Suppressor macrophage (primary cell): ENCODE results near the gene BACE2.
"Not testable (repeated sequence)": the region's sequence is repeated elsewhere in the genome, so short reads cannot be mapped to it uniquely, and the experiment has no call there.

Source experiments
- DNase-seq, 4 experiments: peaks; one replicate each; pipeline ENCODE4 v3.0.0-alpha.2; 2020 to 2022

The BACE2 gene

DNA sequence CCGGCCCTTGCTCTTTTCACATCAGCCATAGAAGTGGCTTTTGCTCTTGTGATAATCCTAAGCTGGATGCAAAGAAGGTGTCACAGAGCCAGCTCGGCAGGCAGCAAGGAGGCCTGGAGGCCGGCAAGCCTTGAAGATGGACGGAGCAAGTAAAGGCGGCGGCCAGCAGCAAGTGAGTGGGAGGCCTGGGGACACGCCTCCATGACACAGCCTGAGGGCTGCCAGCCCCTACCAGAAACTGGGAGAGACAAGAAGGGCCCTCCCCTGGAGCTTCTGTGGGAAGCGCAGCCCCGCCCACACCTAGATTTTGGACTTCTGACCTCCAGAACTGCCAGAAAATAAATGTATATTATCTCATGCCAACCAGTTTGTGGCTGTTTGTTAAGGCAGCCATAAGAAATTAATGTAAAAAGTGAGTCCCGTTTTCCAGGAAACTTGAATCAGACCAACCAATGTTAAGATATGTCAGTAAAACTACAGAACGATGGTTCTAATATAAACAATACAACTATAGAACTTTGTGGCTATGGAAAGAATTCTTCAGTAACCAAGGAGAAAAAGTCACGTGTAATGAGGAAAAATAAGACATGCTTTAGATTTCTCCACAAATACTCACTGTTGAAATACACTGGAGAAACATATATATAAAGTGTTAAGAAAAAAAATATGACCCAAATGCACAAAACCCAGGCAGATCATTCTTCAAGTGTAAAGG, 49.9 kb downstream of the BACE2 start:
- DNase-seq, result no peak

GRCh38 chr21:41219498-41220207, 51.7 kb downstream of the BACE2 start:
- DNase-seq, result no peak

- DNase-seq, result no peak
Observed at GRCh38 chr21:41220208-41220733, 52.3 kb downstream of the BACE2 start.

- DNase-seq, result no peak
Observed at GRCh38 chr21:41222247-41223068, 54.5 kb downstream of the BACE2 start.

GRCh38 chr21:41226853-41227252, 58.9 kb downstream of the BACE2 start:
- DNase-seq, result no peak

DNA sequence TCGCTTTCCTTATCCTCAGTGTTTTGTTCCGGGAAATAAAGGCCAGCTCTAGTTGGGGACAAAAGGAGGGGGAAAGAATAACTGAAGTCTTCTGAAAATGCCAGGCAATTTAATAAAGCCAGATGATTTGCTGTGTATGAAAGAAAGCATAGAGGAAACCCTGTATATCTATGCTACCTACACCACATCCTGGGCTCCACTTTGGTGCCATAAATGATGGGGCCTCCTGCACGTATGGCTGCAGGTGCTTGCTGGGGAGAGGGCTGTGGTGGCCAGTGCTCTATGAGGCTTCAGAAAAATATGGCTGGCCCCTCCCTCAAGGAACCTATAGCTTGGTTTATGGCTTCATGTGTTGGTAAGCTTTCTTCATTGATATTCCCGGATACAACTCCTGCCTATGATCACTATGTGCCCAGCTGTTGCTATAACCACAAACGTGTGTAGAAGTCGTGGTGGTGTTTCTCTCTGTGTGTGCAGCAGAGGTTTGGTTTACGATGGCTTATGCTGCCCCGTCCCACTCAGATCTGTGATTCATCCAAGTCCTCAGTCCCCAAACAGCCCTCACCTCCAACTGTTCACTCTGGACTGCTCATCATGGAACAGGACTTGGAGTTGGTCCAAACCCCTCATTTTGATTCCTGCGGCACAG, 59.5 kb downstream of the BACE2 start:
- no peak for DNase-seq

DNA sequence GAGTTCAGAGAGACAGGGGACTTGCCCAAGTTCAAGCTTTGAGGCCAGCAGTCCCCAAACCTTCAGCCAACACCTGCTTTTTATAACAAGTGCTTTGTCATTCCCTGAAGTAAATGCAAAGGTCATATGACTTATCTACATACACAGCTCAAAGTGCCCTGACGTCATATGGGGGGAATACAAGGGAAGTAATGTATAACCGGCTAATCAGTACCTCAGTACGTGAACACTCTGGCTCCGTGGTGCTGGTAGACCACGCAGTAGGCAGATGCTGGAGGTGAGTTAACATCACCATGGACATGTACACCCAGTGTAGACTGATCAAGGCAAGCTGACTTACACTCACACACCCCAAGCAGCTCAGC, 60.0 kb downstream of the BACE2 start:
- DNase-seq, result no peak

DNA sequence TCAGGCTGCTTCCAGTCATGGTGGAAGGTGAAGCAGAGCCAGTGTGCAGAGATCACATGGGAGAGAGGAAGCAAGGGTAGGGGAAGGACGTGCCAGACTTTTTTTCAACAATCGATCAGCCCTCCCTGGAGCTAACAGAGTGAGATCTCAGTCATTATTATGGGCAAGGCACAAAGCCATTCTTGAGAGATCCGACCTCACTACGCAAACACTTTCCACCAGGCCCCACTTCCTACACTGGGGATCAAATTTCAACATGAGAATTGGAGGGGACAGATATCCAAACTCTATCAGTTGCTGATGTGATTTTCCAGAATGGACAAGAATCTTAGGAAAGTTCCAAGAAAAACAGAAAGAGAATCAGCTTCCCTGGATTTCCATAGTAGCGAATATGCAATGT, 60.5 kb downstream of the BACE2 start:
- DNase-seq, result no peak

GRCh38 chr21:41228958-41229357, 61.0 kb downstream of the BACE2 start:
- no peak for DNase-seq

GRCh38 chr21:41229509-41230248, 61.7 kb downstream of the BACE2 start:
- no peak for DNase-seq

DNA sequence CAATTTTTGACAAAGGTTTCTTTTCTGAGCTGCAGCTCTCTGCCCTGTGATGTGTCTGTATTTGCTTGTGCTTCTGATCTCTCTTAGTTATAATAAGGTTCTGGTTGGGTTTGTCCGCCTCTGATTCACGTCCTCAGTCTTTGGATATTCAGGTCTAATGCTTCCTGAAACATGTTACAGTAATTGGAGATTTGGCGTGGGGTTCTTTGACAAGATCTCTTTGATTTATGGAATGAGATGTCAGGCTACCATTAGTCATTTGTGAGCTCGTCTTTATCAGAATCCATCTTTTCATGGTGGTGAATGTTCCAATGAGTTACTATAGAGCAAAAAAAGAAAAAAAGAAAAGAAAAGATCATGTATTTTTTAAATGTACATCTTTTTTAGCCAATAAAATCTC, 62.5 kb downstream of the BACE2 start:
- DNase-seq, result no peak

DNA sequence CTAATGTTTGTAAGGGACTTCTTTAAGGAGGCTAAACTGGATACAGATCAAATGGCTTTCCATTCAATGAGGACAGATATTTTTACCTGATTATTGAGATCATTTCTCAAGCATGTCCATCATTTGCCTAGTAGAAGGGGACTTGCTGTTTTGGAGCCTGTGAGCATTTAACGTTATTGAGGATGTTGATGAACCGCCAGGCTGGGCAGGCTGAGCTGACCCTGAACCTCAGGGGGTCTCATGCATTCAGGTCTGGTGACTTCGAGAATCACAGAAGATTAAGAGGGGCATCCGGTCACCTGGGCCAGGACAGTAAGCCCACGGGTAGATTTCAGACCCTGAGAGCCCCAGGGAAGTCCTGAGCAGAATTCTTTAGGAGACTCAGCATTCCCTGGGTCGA, 63.1 kb downstream of the BACE2 start:
- DNase-seq, result no peak

- DNase-seq, result no peak
Observed at GRCh38 chr21:41232013-41232412, 64.1 kb downstream of the BACE2 start.

DNA sequence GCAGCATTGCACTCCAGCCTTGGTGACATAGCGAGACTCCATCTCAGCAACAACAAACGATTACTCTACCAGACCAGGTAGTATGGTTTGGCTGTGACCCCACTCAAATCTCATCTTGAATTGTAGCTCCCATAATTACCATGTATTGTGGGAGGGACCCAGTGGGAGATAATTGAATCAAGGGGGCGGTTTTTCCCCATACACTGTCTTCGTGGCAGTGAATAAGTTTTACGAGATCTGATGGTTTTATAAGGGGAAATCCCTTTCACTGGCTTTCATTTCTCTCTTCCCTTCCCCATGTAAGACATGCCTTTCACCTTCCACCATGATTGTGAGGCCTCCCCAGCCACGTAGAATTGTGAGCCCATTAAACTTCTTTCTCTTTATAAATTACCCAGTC, 66.0 kb downstream of the BACE2 start:
- DNase-seq, result no peak

DNA sequence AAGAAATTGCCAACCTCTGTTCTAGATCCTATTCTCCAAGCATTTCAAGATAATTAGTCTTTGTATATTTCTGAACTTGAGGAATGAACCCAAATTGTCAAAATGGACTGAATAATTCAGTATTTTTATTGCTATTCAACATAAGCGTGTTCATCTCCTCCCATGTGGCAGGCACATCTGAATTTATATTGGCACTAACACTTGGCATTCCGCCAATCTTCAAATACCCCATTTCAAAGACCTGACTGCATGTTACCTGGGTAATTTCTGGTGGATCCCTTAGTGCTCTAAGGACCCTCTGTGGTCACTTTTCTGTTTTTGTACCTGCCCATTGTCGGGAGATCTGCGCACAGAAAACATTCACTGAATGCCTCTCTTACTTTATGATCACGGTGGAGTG, 66.6 kb downstream of the BACE2 start:
- no peak for DNase-seq

DNA sequence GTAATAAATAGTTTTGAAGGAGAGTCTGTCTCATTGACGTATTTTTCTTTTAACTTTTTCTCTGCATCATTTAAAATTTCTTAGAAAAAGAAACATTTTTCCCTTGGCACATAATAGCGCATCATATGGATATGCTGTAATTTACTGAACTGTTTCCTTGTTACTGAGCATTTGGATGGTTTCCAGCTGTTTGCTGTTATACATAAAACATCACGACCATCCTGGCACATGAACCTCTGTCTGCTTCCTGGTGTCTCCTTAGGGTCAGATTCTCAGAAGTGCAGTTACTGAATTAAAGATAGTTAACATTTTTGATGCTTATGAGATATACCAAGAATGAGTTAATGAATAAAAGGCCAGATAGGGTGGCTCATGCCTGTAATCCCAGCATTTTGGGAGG, 67.2 kb downstream of the BACE2 start:
- DNase-seq, result no peak

GRCh38 chr21:41236352-41236973, 68.5 kb downstream of the BACE2 start:
- no peak for DNase-seq

DNA sequence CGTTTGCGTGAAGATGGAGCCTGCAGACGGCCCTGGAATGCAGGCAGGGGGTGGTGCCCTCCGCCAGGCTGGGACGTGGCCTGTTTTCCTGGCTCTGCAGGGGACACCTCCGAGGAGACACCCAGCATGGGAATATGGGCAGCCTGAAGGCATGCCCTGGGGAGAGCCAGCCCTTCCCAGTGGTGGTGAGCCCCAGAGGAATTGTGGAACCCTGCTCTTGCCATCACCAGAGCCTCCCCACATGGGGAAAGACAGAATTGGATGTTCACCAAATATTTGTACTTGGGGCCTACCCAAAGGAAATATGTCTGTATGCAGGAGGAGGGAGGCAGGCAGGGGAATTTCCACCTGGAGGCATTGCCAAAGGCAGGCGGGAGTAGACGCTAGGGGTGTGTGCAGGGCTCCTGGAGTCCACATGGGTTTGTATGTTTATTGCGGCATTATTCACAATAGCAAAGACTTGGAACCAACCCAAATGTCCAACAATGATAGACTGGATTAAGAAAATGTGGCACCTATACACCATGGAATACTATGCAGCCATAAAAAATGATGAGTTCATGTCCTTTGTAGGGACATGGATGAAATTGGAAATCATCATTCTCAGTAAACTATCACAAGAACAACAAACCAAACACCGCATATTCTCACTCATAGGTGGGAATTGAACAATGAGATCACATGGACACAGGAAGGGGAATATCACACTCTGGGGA, 70.3 kb downstream of the BACE2 start:
- not testable (repeated sequence) for DNase-seq

GRCh38 chr21:41240040-41240439, 72.1 kb downstream of the BACE2 start:
- no peak for DNase-seq

DNA sequence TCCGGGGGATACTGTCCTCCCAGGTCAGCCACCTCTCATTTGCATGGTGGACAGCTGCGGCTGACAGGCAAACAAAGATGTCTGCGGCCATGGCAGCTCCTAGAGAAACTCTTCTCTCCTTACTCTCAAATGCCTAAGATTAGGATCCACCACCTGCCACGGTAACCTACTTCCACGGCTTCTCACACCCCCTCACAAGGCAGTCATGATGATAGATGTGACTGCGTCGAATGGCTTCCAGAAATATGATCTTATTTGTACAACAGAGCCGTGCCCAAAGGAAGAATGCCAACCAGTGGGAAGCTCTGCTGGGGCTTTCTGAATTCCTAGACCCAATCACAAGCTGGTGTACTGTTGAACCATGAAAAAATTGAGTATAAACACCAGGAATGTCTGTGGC, 73.4 kb downstream of the BACE2 start:
- DNase-seq, result no peak

- no peak for DNase-seq
Observed at GRCh38 chr21:41242238-41242829, 74.4 kb downstream of the BACE2 start.
